ENCODE data around the gene TMEM101. TPM values are rescaled to one million over a fixed set of nuclear protein-coding genes. Genes with fewer than 3 reads are reported as not detected.

The TMEM101 gene
- total and polyA plus RNA-seq, 2 of the 13 experiments (the other 11 are each of a cell fraction or from before 2014, with no cell fraction given) = 72.0 to 100 TPM

GRCh38 chr17:44014437-44015172 is at the start of gene TMEM101 (continued):
- peak; percentile 53; the same call in 1 of the 2 replicates for TF ChIP-seq AHDC1 (CRISPR knock-in tag; IDR thresholded peaks at IDR 0.05; ENCODE audit: borderline replicate concordance)
- no peak; the same call in 1 of the 2 replicates for TF ChIP-seq GATA4 (IDR thresholded peaks at IDR 0.05; ENCODE audit: borderline replicate concordance, low read depth)
- peak; percentile 60; the same call in 1 of the 2 replicates for TF ChIP-seq RERE (CRISPR knock-in tag; IDR thresholded peaks at IDR 0.05; ENCODE audit: low read depth)
- no peak for TF ChIP-seq PTBP1 (IDR thresholded peaks at IDR 0.05; ENCODE audit: low read depth, low read length, poor library complexity, severe bottlenecking)
- 0 out of 2 replicates have a peak, but pooled peaks have one; percentile 33 for TF ChIP-seq ZBTB37 (CRISPR knock-in tag; IDR thresholded peaks at IDR 0.05)
- no peak for TF ChIP-seq THAP8 (CRISPR knock-in tag; IDR thresholded peaks at IDR 0.05; ENCODE audit: borderline replicate concordance)
- no peak for TF ChIP-seq ZNF260 (CRISPR knock-in tag; IDR thresholded peaks at IDR 0.05; ENCODE audit: borderline replicate concordance, low read depth)
- TF ChIP-seq TBX3 (IDR thresholded peaks at IDR 0.05; ENCODE audit: borderline replicate concordance) = no peak
- TF ChIP-seq PAF1 (CRISPR knock-in tag; IDR thresholded peaks at IDR 0.05) = no peak
- TF ChIP-seq PHF8 (CRISPR knock-in tag; IDR thresholded peaks at IDR 0.05) = peak; percentile 91
- peak; percentile 92 for TF ChIP-seq ZNF619 (CRISPR knock-in tag; IDR thresholded peaks at IDR 0.05)
- TF ChIP-seq STAT5B (CRISPR knock-in tag; IDR thresholded peaks at IDR 0.05) = peak; percentile 28; the same call in 1 of the 2 replicates
- peak; percentile 65; the same call in 1 of the 2 replicates for TF ChIP-seq JUN (CRISPR knock-in tag; IDR thresholded peaks at IDR 0.05)
- TF ChIP-seq MAFF (IDR thresholded peaks at IDR 0.05; ENCODE audit: low read depth, low read length) = no peak
- peak; percentile 76; the same call in 1 of the 2 replicates for TF ChIP-seq ZNF138 (CRISPR knock-in tag; IDR thresholded peaks at IDR 0.05; ENCODE audit: low read depth)

Measured in HepG2 (cell line).